NCI-H2171 treated with DMSO at 0.1 percent for 48 hours (cell line): ENCODE results near the gene ADAM12.
"Not testable (repeated sequence)": the region's sequence is repeated elsewhere in the genome, so short reads cannot be mapped to it uniquely, and the experiment has no call there.

Experiments
- DNase-seq: peaks from one replicate; lab custom pipeline; 2025; lab: John Stamatoyannopoulos, UW

Gene ADAM12

GRCh38 chr10:126262233-126262838 is 125.9 kb downstream of the ADAM12 start:
- DNase-seq = no peak

GRCh38 chr10:126259760-126260479 is 128.4 kb downstream of the ADAM12 start:
- DNase-seq = no peak

GRCh38 chr10:126256864-126257263 is 131.4 kb downstream of the ADAM12 start:
- DNase-seq = no peak

GRCh38 chr10:126255313-126255712 is 133.0 kb downstream of the ADAM12 start:
- DNase-seq = no peak

GRCh38 chr10:126253611-126253998 is 134.7 kb downstream of the ADAM12 start:
- DNase-seq = no peak

- no peak for DNase-seq
Observed at GRCh38 chr10:126252884-126253610, 135.2 kb downstream of the ADAM12 start.

- DNase-seq = no peak
Observed at GRCh38 chr10:126251778-126252407, 136.4 kb downstream of the ADAM12 start.

- DNase-seq = no peak
Observed at GRCh38 chr10:126250527-126251310, 137.6 kb downstream of the ADAM12 start.

GRCh38 chr10:126250045-126250444 is 138.2 kb downstream of the ADAM12 start:
- no peak for DNase-seq

GRCh38 chr10:126247446-126247975 is 140.8 kb downstream of the ADAM12 start:
- no peak for DNase-seq

GRCh38 chr10:126246396-126246795 is 141.9 kb downstream of the ADAM12 start:
- DNase-seq = not testable (repeated sequence)

GRCh38 chr10:126245501-126245900 is 142.8 kb downstream of the ADAM12 start:
- no peak for DNase-seq

- DNase-seq = no peak
Observed at GRCh38 chr10:126243971-126244370, 144.3 kb downstream of the ADAM12 start.

- no peak for DNase-seq
Observed at GRCh38 chr10:126243306-126243705, 145.0 kb downstream of the ADAM12 start.

- DNase-seq = peak; percentile 91
Observed at GRCh38 chr10:126242397-126243260, 145.6 kb downstream of the ADAM12 start.

GRCh38 chr10:126240483-126240882 is 147.8 kb downstream of the ADAM12 start:
- DNase-seq = no peak

- no peak for DNase-seq
Observed at GRCh38 chr10:126239844-126240243, 148.4 kb downstream of the ADAM12 start.

GRCh38 chr10:126235979-126236851 is 152.1 kb downstream of the ADAM12 start:
- no peak for DNase-seq
